Measurements from ENCODE around the gene APMAP.

Gene APMAP

GRCh38 chr20:24965065-24965919 is 27.3 kb downstream of the APMAP start:
- Histone ChIP-seq H3K4me3 (ENCODE audit: insufficient read depth, low read length, poor library complexity, severe bottlenecking) (no peak overlapping the region), H3K27me3 (ENCODE audit: low read length) (no peaks in the 10 kb centered on the region), H2AFZ (ENCODE audit: low read depth, low read length, severe bottlenecking) (no peak overlapping the region), H3K4me2 (ENCODE audit: low read depth, low read length, poor library complexity, severe bottlenecking) (no peak overlapping the region), H3K9me2 (replicated peaks; ENCODE audit: insufficient read depth, low read length) (no peaks in the 10 kb centered on the region), H4K20me1 (ENCODE audit: low read depth, low read length) (no peaks in the 10 kb centered on the region), H3K27ac (ENCODE audit: low read depth, low read length) (no peak overlapping the region), H3K36me3 (ENCODE audit: low read length) (no peaks in the 10 kb centered on the region), H3K9me3 (ENCODE audit: insufficient read depth, low read length) (no peaks in the 10 kb centered on the region), H3K79me2 (ENCODE audit: insufficient read depth, low read length) (no peaks in the 10 kb centered on the region), H3F3A (ENCODE audit: insufficient read depth) (no peaks in the 10 kb centered on the region), H3K9ac (ENCODE audit: low read length) (no peak overlapping the region)
- TF ChIP-seq EZH2phosphoT487 (conservative IDR thresholded peaks at IDR 0.05; ENCODE audit: low read length) (no peak), CTCF (IDR thresholded peaks at IDR 0.05; ENCODE audit: insufficient read depth, low read length, poor library complexity, severe bottlenecking) (no peak)

- Histone ChIP-seq H3K4me2 (ENCODE audit: low read depth, low read length, poor library complexity, severe bottlenecking) (no peak overlapping the region), H3K4me3 (ENCODE audit: insufficient read depth, low read length, poor library complexity, severe bottlenecking) (no peak overlapping the region), H2AFZ (ENCODE audit: low read depth, low read length, severe bottlenecking) (no peak overlapping the region), H3K79me2 (ENCODE audit: insufficient read depth, low read length) (no peaks in the 10 kb centered on the region), H3K27me3 (ENCODE audit: low read length) (no peaks in the 10 kb centered on the region), H3F3A (ENCODE audit: insufficient read depth) (no peaks in the 10 kb centered on the region), H3K36me3 (ENCODE audit: low read length) (no peaks in the 10 kb centered on the region), H3K27ac (ENCODE audit: low read depth, low read length) (no peak overlapping the region), H3K9me2 (replicated peaks; ENCODE audit: insufficient read depth, low read length) (no peaks in the 10 kb centered on the region), H3K9me3 (ENCODE audit: insufficient read depth, low read length) (no peaks in the 10 kb centered on the region), H3K9ac (ENCODE audit: low read length) (no peak overlapping the region), H4K20me1 (ENCODE audit: low read depth, low read length) (no peaks in the 10 kb centered on the region)
- TF ChIP-seq EZH2phosphoT487 (conservative IDR thresholded peaks at IDR 0.05; ENCODE audit: low read length) (no peak), CTCF (IDR thresholded peaks at IDR 0.05; ENCODE audit: insufficient read depth, low read length, poor library complexity, severe bottlenecking) (no peak)
Observed at GRCh38 chr20:24964506-24964840, 28.1 kb downstream of the APMAP start.

- H3F3A ChIP-seq (ENCODE audit: insufficient read depth): no peaks in the 10 kb centered on the region
- H4K20me1 ChIP-seq (ENCODE audit: low read depth, low read length): no peaks in the 10 kb centered on the region
- H3K36me3 ChIP-seq (ENCODE audit: low read length): no peaks in the 10 kb centered on the region
- no peak overlapping the region for H3K9ac ChIP-seq (ENCODE audit: low read length)
- no peaks in the 10 kb centered on the region for H3K27me3 ChIP-seq (ENCODE audit: low read length)
- TF ChIP-seq CTCF (IDR thresholded peaks at IDR 0.05; ENCODE audit: insufficient read depth, low read length, poor library complexity, severe bottlenecking) (no peak), EZH2phosphoT487 (conservative IDR thresholded peaks at IDR 0.05; ENCODE audit: low read length) (no peak)
- H3K9me2 ChIP-seq (replicated peaks; ENCODE audit: insufficient read depth, low read length): no peaks in the 10 kb centered on the region
- no peaks in the 10 kb centered on the region for H3K79me2 ChIP-seq (ENCODE audit: insufficient read depth, low read length)
- H3K4me3 ChIP-seq (ENCODE audit: insufficient read depth, low read length, poor library complexity, severe bottlenecking): no peak overlapping the region
- H3K4me2 ChIP-seq (ENCODE audit: low read depth, low read length, poor library complexity, severe bottlenecking): no peak overlapping the region
- H2AFZ ChIP-seq (ENCODE audit: low read depth, low read length, severe bottlenecking): no peak overlapping the region
- no peak overlapping the region for H3K27ac ChIP-seq (ENCODE audit: low read depth, low read length)
- H3K9me3 ChIP-seq (ENCODE audit: insufficient read depth, low read length): no peaks in the 10 kb centered on the region
Observed at GRCh38 chr20:24963672-24964505, 28.7 kb downstream of the APMAP start.
